HG03469 (cell line): ENCODE results near the gene UBAC1.

Experiments used
- ATAC-seq: cut with Tn5 transposase; IDR thresholded peaks from one replicate; pipeline ENCODE4 v1.9.1; 2021; ENCODE audit warnings: mild to moderate bottlenecking, moderate library complexity, moderate number of reproducible peaks; ENCODE audit not compliant: unreplicated experiment

UBAC1 gene

DNA sequence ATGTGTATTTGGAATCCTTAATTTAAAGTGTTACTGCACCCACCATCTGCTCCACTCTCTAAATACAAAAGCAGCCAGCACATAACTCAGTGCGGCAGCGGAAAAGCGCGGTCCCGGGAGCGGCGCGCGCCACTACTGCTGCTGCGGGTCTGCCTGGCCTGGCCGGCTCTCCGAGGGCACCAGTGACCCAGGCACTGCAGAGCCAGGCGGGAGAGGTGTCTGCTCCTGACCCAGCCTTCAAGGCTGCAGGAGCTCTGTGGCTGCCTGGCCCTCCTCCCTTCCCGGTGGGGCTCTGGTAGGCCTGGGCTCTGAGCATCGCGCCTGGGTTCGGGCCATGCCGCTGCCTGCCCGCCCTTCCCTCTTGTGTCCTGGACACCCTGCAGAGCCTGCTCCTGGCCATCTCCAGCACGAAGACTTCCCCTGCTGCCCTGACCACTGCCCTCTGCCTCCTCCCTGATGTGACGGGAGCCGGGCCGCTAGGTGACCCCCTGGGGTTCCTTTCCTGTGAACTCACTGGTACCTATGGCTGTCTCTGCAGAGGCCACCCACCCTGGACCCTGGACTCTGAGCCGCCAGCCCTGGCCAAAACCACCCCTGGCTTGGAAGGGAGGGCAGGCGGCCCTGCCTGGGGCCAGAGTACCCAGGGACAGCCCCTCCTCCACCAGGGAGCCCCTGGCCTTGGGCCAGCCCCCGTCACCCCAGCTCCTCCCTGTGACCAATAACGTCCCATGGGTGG is 32.8 kb upstream of the UBAC1 start:
- no peak for ATAC-seq

DNA sequence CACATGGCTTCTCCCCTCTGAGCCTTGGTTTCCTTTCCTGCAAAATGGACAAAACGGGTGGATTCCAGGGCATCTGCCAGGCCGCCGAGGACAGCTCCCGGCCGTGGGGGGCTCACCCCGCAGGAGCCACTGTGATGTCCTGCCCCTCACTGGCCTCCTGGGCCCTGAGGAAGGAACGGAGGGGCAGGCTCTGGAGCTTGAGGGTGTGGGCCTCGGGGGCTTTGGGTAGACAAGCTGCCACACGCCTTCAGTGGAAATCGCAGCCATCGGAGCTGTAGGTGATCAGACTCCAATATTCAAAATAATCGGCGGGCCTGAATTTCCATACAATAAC is 32.2 kb upstream of the UBAC1 start:
- ATAC-seq, result no peak

DNA sequence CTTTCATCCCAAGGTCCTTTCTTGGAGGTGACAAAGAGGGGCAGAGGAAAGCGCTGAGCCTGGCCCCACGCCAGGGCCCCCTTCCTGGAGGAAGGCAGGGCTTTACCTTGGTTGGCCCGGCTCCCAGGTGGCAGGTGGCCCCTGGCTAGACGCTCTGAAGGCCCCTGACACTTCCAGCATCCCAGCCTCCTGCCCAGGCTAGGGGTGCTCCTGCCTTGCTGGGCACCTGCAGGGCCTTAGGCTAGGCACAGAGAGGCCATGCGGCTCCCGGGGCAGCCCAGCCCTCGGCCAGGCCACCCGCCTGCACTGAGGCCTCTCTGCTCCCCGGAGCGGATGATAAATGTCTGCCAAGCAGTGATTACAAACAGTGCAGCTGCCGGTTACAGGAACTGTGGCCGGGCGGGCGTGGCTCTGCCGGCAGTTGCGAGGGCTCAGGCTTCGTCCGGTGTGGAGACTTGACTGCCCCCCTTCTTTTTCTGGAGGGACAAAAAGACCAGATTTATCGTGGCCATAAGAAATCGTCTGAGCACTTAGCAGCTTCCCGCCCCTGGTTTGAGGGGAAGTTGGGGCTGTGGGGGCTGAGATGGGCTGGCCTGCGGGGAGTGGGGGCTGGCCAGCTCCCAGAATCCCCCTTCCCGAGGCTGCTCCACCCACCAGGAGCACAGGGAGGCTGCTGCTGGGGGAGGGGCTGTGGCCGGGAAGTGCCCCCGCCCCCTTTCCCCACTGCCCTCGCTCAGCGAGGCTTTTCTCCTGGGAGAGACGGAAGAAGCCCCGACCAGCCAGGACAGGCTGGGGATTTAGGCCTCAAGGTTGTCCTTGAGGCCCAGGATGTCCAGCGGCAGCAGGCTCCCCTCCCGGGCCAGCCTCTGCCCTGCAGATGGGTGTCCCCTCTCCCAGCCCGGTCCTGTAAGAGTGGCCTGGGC is 31.6 kb upstream of the UBAC1 start:
- ATAC-seq, result no peak

DNA sequence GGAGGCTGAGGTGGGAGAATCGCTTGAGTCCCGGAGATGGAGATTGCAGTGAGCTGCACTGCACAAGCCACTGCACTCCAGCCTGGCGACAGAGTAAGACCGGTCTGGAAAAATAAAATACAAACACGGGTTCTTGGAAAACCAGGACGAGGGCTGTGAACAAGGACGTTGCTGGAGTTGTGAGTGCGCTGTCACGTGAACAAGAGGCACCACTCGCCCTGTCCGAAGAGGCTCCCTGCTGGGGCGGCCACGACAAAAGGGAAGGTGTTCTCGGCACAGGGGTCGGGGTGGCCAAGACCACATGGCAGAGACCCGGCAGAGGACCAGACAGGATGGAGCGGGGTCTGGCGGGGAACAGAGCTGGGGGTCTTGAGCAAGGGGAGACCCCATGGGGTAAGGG is 30.6 kb upstream of the UBAC1 start:
- ATAC-seq, result no peak

DNA sequence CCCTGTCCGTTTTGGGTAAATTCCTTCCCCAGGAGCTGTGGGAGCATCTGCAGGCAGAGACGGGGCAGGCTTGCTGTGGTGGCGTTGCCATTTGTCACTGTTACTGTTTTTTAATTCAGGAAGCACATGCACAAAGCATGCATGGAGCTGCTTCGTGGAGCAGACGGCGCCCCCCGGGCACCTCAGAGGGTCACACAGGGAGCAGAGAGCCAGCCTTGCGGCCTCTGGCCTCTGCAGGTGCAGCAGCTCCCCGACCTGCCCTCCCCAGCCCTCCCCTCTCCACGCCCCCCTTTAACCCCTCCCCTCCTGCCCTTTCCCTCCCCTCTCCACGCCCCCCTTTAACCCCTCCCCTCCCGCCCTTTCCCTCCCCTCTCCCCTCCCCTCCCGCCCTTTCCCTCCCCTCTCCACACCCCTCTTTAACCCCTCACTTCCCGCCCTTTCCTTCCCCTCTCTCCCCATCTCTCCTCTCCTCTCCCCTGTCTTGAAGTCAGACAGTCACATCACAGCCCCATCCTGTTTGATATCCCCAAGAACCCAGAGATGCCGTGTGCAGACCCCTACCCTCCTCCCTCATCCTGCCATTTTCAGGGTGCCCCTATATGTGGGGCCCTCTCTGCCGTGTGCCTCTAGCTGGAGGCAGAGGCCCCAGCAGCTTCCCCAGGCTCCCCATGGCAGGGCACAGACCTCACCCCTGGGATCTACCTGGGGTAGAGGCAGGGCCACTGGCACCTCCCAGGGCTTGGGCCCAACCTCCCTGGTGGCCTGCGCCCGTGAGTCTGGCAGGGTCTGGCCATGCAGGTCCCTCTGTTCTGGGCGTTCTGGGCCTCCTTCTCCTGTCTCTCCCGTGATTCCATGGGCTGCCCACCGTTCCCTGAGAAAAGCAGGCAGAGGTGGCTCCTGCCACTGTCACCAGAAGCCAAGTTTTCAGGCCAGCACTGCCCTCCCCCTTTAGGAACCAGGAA is 29.6 kb upstream of the UBAC1 start:
- ATAC-seq, result no peak

DNA sequence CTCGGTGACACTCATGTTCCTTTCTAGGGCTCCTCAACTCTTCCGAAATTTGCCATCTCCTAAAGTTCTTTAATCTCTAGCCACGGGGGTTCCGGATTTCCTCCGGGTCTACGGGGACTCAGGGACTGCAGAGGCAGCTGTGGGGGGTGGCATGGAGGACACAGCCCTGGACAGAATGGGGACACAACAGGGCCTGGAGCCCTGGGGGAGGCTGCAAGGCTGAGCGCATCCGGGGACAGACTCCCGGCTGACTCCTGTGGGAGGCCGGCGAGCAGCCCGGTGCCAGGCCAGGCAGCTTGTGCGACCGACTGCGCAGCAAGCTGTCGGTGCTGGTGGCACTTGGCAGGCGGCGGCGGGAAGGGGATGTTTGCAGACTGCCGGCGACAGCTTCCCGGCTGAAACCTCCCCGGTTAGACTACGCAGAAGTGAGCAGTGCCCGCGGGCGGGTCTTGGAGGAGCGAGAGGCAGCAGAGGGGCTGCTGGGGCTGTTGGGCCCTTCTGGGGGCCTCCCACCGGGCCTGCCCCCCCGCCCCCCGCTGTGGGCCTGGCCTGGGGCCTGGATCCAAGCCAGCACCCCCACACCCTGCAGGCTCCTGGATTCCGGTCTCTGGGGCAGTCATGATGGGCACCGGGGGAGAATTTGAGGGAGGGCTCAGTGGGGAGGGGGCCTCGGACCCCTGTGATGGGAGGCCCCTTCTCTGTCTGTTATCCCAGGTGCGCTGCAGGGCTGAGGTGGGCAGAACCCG is 28.7 kb upstream of the UBAC1 start:
- no peak for ATAC-seq

DNA sequence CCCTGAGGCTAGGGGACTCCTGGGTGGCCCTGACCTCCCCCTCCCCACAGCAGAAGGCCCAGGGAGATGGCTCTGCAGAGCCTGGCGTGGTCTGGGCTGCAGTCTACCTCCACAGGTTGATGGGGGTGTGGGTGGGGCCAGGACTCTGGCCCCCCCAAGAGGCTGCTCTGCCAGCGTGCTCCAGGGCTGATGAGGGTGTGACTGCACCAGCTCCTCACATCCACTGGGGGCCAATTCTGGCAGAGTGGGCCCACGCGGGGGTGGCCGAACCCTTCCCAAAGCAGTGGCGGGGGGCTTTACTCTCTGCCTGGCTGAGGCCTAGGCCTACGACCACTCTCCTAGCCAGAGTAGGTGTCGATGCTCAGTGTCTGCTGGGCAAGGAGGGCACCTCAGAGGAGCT is 28.0 kb upstream of the UBAC1 start:
- no peak for ATAC-seq

DNA sequence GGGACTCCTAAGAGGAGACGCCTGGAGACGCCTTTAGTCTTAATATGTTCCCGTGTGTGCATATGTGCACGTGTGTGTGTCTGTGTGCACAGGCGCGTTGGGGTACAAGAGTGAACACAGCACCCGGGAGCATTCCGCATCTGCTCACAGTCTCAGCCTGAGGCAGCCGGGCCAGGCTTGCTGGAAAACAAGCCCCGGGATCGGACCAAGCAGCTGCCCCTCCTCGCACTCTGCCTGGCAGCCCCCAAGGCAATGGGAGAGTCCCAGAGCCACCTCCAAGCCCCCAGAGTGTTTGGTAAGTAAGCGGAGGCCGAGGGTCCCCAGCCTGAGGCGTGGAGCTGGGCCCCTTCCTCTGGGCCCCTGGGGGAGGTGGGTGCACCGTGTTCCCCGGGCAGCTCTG is 27.3 kb upstream of the UBAC1 start:
- no peak for ATAC-seq

DNA sequence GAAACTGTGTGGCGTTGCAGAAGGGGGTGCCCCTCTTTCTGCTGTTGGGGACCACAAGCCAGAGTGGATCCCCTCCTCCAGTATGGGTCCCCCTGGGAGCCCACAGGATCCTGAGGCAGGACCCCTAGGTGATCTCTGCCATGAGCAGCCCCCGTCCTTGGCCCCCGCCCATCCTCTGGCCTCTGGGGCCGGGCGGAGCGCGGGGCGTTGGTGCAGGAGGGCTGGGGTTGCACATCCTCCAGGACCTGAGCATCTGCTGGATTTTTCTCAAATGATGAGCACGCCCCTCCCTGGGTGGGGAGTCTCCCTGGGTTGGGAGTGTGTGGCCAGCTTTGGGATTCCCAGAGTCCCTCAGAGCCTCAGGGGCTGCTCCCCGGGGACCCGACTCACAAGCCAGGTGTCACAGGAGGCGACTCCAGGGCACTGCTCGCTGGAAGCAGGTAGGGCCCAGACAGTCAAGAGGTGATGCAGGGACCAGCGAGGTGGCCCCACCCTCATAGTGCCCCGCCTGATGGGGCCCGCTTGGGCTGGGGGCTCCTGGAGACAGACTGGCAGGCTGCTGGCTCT is 26.7 kb upstream of the UBAC1 start:
- no peak for ATAC-seq

DNA sequence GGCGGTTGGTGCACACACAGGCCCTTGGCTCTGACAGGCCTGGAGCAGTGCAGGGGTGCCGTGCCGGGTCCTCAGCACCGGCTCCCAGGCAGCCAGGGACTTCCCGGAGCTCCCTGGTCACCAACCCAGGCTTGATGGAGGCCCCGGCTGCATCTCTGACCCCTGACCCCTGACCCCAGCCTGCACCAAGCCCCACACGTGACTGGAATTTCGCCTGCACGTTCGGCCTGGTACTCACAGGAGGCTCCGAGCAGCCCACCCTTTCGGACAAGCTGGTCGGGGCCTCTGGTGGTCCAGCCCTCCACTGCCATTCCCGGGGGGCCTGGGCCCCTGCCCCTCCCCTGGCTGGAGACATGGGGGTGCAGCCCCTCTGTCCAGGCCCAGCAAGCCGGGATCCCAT is 25.4 kb upstream of the UBAC1 start:
- no peak for ATAC-seq

DNA sequence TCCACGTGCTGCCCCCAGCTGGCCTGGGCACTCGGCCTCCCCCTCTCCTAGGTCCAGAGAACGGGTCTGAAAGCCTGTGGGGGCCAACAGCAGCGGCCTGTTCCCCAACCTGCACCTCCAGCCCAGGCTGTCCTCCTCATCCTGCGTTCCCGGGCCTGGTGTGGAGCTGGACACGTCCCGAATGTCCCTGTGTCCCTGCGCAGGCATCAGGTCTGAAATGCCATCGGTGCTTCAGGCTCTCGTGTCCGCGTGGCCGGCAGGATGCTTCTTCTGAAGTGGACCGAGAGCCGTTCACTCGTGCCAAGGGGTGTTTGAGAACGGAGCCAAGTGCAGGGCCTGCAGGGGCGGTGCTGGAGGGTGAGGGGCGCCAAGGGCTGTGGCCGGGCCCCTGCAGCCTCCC is 24.7 kb upstream of the UBAC1 start:
- ATAC-seq, result no peak

DNA sequence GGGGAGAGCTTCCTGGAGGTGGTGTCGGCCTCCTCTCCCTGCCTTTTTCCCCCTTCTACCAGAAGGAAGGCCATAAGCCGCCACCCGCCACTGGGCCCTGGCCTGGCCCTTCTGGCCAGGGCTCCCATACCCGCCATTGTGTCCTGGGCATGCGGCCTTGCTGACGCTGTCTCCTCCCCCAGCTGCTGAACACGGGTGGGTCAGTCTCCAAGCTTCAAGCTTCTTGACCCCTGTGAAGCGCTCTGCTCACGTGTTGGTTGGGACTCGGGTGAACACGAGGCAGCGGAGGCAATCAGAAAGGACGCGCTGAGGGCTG is 24.2 kb upstream of the UBAC1 start:
- no peak for ATAC-seq

DNA sequence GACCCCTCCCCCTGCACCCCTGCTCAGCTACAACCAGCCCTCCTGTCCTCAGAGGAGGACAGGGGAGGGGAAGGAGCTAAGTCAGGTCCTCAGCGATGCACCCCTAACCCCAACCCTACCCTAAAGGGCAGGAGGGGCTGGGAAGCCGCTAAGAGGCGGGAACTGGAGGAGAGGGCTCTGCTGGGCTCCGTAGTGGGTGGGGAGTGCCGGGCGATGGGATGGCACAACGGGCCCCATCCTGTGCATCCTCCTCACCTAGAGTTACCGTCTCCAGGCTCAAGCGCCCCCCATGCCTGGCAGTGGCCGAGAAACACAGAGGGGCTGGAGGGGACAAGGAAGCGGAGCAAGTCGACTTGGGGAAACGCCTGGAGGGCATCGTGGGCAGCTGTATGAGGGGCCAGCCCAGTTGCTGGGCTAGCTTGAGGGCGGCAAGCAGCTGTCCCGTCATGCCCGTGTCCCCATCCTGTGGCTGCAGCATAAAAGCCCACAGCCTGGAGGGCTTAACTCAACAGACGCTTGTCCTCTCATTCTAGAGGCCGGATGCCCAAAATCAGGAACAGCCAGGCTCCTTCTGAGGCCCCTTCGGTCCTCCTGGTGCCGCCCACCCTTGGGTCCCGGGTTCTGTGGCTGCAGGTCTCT is 23.0 kb upstream of the UBAC1 start:
- no peak for ATAC-seq

DNA sequence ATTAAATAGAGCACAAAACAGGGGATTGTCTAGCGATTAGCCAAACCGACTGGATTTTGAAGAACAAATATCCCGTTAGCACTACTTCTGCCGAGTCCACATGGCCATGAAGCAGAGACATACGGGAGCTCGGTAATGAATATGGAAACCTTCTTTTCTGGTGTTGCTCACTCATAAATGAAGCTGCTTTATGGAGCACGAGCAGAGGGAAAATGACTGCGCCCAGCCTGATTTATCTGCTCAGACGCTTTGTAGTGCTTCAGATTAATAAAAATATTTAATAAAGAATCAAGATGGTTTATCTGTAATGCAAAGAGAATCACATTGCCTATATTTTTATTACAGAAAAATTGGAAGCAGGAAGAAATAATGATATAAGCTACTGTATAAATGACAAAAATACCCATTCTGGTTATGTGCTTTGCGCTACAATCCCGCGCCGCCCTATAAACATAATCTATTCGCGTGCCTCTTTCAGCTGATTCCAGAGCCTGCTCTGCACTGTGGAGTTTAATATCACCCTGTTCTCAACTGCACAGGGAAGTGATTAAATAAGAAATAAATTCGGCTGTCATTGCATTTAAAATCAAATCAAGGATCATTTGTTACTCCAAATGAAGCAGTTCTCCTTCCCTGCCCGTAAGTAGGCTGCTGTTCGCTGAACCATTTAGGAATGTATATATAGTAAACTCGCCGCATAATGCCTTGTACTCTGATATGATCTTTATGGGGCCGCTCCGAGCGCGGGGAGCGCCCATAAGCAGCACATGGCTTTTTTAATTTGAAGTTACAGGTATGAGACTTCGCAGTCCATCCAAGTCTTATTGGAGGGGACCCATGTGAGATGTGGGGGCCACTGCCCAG is 22.3 kb upstream of the UBAC1 start:
- no peak for ATAC-seq

DNA sequence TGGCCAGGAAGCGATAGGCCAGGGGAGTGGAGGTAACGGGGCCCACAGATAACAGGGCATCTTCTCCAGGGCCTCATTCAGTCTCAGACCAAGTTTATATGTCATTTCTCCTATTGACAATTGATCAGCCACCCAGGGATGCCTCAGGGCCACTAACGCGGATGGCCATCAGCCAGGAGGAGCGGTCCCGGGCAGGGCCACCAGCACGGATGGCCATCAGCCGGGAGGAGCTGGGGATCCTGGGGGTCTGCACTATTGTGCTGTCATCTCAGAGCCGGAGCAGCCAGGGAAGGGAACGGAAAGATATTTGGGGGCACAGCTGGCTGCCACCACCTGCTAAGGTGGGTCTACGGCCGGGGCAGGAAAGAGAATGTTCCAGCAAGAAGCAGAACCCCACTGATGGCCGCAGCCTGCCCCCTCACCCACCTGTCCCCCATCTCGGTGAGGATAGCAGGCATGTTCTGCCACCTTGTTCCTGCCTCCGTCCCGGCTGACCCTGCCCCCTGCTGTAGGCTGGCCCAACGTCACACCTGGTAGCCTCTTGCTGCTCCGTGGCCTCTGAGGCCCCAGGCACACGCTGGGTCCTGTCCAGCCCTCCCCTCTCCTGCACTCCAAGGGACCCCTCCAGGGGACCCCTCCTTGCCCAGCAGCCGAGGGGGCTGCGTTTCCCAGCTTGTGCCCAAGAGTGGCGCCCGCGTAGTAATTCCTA is 21.5 kb upstream of the UBAC1 start:
- no peak for ATAC-seq

DNA sequence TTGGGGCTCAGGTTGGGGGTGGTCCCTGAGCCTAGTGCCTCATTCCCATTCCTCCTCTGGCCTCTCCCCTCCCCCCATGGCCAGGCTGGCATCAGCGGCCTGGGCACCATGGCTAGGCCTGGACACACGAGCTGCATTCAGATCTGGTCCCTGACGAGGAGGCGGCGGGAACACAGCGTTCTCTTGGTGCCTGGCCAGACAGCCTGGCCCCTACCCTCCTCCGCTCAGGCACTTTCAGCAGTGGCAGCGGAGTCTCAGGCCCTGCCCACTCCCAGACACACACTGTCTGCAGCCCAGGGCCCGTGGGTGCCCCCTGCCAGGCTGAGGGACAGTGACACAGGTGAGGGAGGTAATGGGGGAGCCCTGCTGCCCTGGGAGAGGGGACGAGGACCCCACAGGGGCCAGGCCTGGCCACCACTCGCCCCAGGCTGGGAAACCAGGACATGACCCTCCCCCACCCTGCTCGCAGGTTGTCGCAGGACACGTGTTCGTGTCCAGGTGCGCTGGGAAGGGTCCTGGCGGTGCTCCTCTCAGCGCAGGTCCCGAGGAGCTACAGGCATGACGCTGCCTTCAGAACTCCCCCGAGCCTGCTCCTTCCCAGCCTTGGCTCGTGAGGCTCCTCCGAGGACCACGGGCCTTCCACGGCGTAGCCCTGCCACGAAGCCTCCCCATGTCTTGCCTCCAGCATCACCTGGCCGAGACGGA is 19.9 kb upstream of the UBAC1 start:
- ATAC-seq, result no peak

DNA sequence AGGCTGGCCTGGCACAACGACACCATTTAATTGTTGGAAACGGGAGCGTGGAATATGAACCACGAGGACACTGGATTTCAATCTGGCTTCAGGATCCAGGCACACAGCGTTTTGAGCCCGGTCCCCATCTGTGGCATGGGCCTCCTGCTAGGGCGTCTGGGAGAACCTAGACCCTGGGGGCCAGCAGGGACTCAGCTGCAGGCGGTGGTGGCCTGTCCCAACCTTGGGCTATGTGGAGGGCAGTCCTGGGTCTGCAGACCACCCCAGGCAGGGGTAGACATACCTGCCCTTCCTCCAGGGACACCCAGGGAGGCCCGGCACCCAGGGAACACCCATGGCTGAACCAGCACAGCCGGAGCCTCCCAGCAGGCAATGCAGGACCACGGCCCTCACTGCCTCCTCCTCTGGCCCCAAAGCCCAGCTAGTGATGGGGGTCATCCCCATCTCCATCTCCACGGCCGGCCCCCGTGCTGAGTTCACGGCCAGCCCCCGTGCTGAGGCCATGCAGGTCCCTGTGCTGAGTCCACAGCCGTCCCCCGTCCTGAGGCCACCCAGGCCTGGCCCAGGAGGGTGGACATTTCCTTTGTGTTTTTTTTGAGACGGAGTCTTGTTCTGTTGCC is 18.5 kb upstream of the UBAC1 start:
- ATAC-seq, result no peak
